Osteocyte (in vitro differentiated cells): ENCODE data around the gene GPR39. TPM values are rescaled to one million over a fixed set of nuclear protein-coding genes. Genes with fewer than 3 reads are reported as not detected.

Experiments used
- DNase-seq: peaks from one replicate; pipeline ENCODE4 v3.0.0; 2021; ENCODE audit warnings: mixed read lengths; ENCODE audit not compliant: unreplicated experiment; ENCODE audit errors: extremely low spot score
- H3K27ac Mint-ChIP-seq: one replicate; pipeline ENCODE4 v1.8.0; 2021; ENCODE audit warnings: mild to moderate bottlenecking, mixed read lengths; ENCODE audit not compliant: unreplicated experiment
- H3K27me3 Mint-ChIP-seq: one replicate; pipeline ENCODE4 v1.8.0; 2021; ENCODE audit warnings: mixed read lengths; ENCODE audit not compliant: unreplicated experiment
- H3K36me3 Mint-ChIP-seq: one replicate; pipeline ENCODE4 v1.8.0; 2021; ENCODE audit warnings: mixed read lengths; ENCODE audit not compliant: unreplicated experiment
- H3K4me1 Mint-ChIP-seq: one replicate; pipeline ENCODE4 v1.8.0; 2021; ENCODE audit warnings: mixed read lengths; ENCODE audit not compliant: unreplicated experiment
- H3K4me3 Mint-ChIP-seq: one replicate; pipeline ENCODE4 v1.8.0; 2021; ENCODE audit warnings: mild to moderate bottlenecking, moderate library complexity, mixed read lengths; ENCODE audit not compliant: unreplicated experiment
- H3K9me3 Mint-ChIP-seq: one replicate; pipeline ENCODE4 v1.8.0; 2021; ENCODE audit warnings: mixed read lengths; ENCODE audit not compliant: unreplicated experiment
- total RNA-seq: library from RNA; stranded (reverse); gene quantifications from 2 replicates; pipeline ENCODE4 v1.2.1, GENCODE V29; 2021
- TF ChIP-seq, protein P1 (sequence below): fragments of 200-600 bp; sonication (generic); IDR thresholded peaks from 2 replicates; pipeline ENCODE4 v1.5.0; 2021; ENCODE audit warnings: antibody characterized with exemption, mild to moderate bottlenecking, moderate library complexity

GPR39 gene
- total RNA-seq, 1 donor from 2014 or later, result 0.21 TPM

DNA sequence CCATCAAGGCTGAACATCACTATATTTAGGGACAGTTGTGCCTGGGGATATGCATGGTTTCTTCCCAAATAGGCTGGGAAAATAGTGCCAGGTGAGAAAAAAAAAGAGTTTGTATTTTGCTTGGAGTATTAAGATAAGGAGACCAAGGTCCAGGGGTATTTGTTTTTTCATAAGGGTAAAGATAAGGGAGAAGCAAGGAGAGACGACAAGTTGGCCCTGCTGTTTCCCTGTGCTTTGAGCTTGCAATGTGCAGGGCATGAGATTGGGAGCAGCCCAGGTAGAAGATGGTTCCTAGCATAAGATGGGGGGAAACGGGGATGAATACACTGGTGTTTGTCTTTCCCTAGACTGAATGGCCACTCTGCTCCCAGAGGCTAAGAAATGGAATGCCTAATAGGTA, 8.8 kb upstream of the GPR39 start:
- H3K27ac Mint-ChIP-seq, result no peak overlapping the region
- H3K9me3 Mint-ChIP-seq, result no peaks in the 10 kb centered on the region
- H3K36me3 Mint-ChIP-seq, result no peaks in the 10 kb centered on the region
- H3K27me3 Mint-ChIP-seq, result peaks cover 73% of the 10 kb centered on the region
- no peak for DNase-seq
- H3K4me3 Mint-ChIP-seq, result no peak overlapping the region
- H3K4me1 Mint-ChIP-seq, result no peaks in the 10 kb centered on the region
- TF ChIP-seq, protein P1, sequence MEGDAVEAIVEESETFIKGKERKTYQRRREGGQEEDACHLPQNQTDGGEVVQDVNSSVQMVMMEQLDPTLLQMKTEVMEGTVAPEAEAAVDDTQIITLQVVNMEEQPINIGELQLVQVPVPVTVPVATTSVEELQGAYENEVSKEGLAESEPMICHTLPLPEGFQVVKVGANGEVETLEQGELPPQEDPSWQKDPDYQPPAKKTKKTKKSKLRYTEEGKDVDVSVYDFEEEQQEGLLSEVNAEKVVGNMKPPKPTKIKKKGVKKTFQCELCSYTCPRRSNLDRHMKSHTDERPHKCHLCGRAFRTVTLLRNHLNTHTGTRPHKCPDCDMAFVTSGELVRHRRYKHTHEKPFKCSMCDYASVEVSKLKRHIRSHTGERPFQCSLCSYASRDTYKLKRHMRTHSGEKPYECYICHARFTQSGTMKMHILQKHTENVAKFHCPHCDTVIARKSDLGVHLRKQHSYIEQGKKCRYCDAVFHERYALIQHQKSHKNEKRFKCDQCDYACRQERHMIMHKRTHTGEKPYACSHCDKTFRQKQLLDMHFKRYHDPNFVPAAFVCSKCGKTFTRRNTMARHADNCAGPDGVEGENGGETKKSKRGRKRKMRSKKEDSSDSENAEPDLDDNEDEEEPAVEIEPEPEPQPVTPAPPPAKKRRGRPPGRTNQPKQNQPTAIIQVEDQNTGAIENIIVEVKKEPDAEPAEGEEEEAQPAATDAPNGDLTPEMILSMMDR, result no peak

DNA sequence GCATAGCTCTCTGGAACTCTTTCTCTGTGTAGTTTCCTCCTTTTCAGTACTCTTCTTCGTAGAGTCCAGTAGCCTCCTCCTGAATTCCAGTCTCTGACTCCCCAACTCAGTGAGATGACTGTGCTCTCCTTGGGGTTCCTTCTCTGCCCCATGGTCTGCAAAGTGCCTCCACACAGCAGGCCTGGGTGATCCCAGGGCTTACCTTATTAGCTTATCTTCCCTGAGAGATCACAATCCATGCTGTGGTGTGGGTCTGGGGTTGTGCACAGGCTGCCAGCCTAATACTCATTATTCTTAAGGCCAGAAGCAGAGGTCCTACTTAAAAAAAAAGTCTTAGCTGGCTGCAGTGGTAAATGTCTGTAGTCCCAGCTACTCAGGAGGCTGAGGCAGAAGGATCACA, 4.6 kb upstream of the GPR39 start:
- no peak overlapping the region for H3K27ac Mint-ChIP-seq
- peaks cover 48% of the 10 kb centered on the region for H3K27me3 Mint-ChIP-seq

DNA sequence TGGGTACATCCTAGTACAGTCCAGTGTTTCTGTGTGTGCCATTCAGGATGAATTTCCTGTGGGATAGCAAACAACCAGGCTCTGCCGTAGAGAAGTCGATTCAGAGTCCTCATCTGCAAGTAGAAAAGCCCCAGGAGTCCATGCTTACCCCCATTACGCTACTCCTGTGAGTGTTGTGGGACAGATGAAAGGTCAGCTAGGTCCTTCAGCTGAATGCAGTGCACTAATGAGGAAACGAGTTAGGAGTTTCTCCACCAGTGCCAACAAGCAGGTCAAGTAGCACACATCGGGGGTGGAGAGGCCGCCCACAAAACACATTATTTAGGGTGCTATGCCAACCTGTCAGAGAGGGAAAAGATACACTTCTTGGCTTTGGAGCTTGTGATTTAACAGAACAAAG, 2.5 kb upstream of the GPR39 start:
- no peaks in the 10 kb centered on the region for H3K9me3 Mint-ChIP-seq
- H3K4me3 Mint-ChIP-seq, result no peak overlapping the region
- H3K36me3 Mint-ChIP-seq, result no peaks in the 10 kb centered on the region
- peaks cover 16% of the 10 kb centered on the region for H3K4me1 Mint-ChIP-seq
- H3K27me3 Mint-ChIP-seq, result peaks cover 52% of the 10 kb centered on the region
- DNase-seq, result no peak
- TF ChIP-seq, protein P1, result no peak
- H3K27ac Mint-ChIP-seq, result no peak overlapping the region

More for the DNA sequence above, 4.6 kb upstream of the GPR39 start:
- H3K4me3 Mint-ChIP-seq, result no peak overlapping the region
- peaks cover 16% of the 10 kb centered on the region for H3K4me1 Mint-ChIP-seq
- DNase-seq, result no peak
- TF ChIP-seq, protein P1, result no peak
- no peaks in the 10 kb centered on the region for H3K36me3 Mint-ChIP-seq
- no peaks in the 10 kb centered on the region for H3K9me3 Mint-ChIP-seq

DNA sequence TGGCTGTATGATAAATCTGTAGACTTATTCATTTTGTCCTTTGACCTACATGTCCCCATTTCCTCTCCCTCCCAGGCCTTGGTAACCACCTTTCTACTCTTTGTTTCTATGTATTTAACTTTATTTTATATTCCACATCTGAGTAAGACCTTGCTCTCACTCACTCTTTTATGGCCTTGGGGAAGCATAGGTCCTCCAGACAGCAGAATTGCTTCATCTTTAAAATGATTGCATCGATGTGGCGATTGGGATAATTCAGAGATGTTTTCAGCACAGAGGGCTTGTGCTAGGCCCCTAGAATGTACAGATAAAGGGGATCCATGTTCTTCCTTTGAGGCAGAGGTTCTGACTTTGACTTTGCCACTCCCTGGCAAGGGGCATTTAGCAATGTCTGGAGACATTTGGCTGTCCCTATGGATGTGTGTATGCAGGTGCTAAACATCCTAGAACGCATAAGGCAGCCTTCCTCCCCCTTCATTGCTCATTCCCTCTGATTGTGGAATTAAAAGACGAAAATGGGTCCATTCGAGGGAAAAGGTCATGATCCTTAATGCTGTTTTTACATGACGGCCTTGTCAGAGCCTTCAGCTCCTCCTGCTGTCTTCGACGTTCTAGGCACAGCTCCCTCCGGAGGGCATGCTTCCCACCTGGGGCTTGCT, 1.2 kb upstream of the GPR39 start:
- peak overlapping the region; percentile 75 for H3K4me3 Mint-ChIP-seq
- peaks cover 16% of the 10 kb centered on the region for H3K4me1 Mint-ChIP-seq
- peaks cover 52% of the 10 kb centered on the region for H3K27me3 Mint-ChIP-seq

More for the DNA sequence above, 1.2 kb upstream of the GPR39 start:
- TF ChIP-seq, protein P1, result no peak
- Mint-ChIP-seq H3K27ac (peak overlapping the region; percentile 45), H3K36me3 (no peaks in the 10 kb centered on the region), H3K9me3 (no peaks in the 10 kb centered on the region)
- no peak for DNase-seq
